Astrocyte (in vitro differentiated cells and primary cell): Measurements from ENCODE around the gene RNU5D-1. TPM values are rescaled to one million over a fixed set of nuclear protein-coding genes. Genes with fewer than 3 reads are reported as not detected.

Source experiments
- DNase-seq: peaks from one replicate; pipeline ENCODE4 v3.0.0-alpha.2; 2010; ENCODE audit warnings: low read depth
- FAIRE-seq: peaks from 2 replicates; lab custom pipeline; 2011; peaks lifted over from hg19 to GRCh38; lab: Jason Lieb, UNC
- H2AFZ ChIP-seq: 2 replicates; pipeline ENCODE4 v1.6.0; 2012; ENCODE audit warnings: low read depth, low read length, inconsistent platforms
- H3K27ac ChIP-seq: 2 replicates; pipeline ENCODE4 v1.5.1; 2011; ENCODE audit warnings: low read depth, low read length, inconsistent platforms
- H3K27me3 ChIP-seq: 2 replicates; pipeline ENCODE4 v1.6.0; 2011; ENCODE audit warnings: low read length, inconsistent platforms; ENCODE audit not compliant: insufficient read depth
- H3K36me3 ChIP-seq: 2 replicates; pipeline ENCODE4 v1.5.1; 2011; ENCODE audit warnings: low read length, inconsistent platforms; ENCODE audit not compliant: insufficient read depth
- H3K4me1 ChIP-seq: 2 replicates; pipeline ENCODE4 v1.5.1; 2011; ENCODE audit warnings: low read length, inconsistent platforms; ENCODE audit not compliant: insufficient read depth
- H3K4me2 ChIP-seq: 2 replicates; pipeline ENCODE4 v1.6.0; 2012; ENCODE audit warnings: low read length, inconsistent platforms
- H3K4me3 ChIP-seq: 2 replicates; pipeline ENCODE4 v1.5.1; 2011; ENCODE audit warnings: low read depth, mild to moderate bottlenecking, low read length, inconsistent platforms; ENCODE audit not compliant: insufficient read depth
- H3K79me2 ChIP-seq: 2 replicates; pipeline ENCODE4 v1.6.0; 2012; ENCODE audit warnings: mild to moderate bottlenecking, low read length, inconsistent platforms; ENCODE audit not compliant: insufficient read depth
- H3K9ac ChIP-seq: 2 replicates; pipeline ENCODE4 v1.6.0; 2012; ENCODE audit warnings: mild to moderate bottlenecking, low read length, inconsistent platforms
- H3K9me3 ChIP-seq: 2 replicates; pipeline ENCODE4 v1.5.1; 2012; ENCODE audit warnings: low read depth, mild to moderate bottlenecking, low read length, inconsistent platforms; ENCODE audit not compliant: insufficient read depth
- H4K20me1 ChIP-seq: 2 replicates; pipeline ENCODE4 v1.6.0; 2012; ENCODE audit warnings: low read length, inconsistent platforms; ENCODE audit not compliant: insufficient read depth
- H3K27ac Mint-ChIP-seq: one replicate; pipeline ENCODE4 v1.8.0; 2021; ENCODE audit warnings: mild to moderate bottlenecking, mixed read lengths; ENCODE audit not compliant: unreplicated experiment
- H3K27me3 Mint-ChIP-seq: one replicate; pipeline ENCODE4 v1.8.0; 2021; ENCODE audit warnings: low read depth, mixed read lengths; ENCODE audit not compliant: unreplicated experiment
- H3K36me3 Mint-ChIP-seq: one replicate; pipeline ENCODE4 v1.8.0; 2021; ENCODE audit warnings: low read depth, mixed read lengths; ENCODE audit not compliant: unreplicated experiment
- H3K4me1 Mint-ChIP-seq: one replicate; pipeline ENCODE4 v1.8.0; 2021; ENCODE audit warnings: low read depth, mixed read lengths; ENCODE audit not compliant: unreplicated experiment
- H3K4me3 Mint-ChIP-seq: one replicate; pipeline ENCODE4 v1.8.0; 2021; ENCODE audit warnings: mild to moderate bottlenecking, moderate library complexity, mixed read lengths; ENCODE audit not compliant: unreplicated experiment
- H3K9me3 Mint-ChIP-seq: one replicate; pipeline ENCODE4 v1.8.0; 2021; ENCODE audit warnings: mild to moderate bottlenecking, mixed read lengths; ENCODE audit not compliant: unreplicated experiment
- EZH2 ChIP-seq: IDR thresholded peaks from 2 replicates; pipeline ENCODE4 v1.6.1; 2012; ENCODE audit warnings: mild to moderate bottlenecking, low read length, inconsistent platforms; ENCODE audit not compliant: insufficient read depth
- total RNA-seq: library from RNA; stranded (reverse); gene quantifications from 2 replicates; pipeline ENCODE4 v1.2.1, GENCODE V29; 2021
- TF ChIP-seq, protein P1 (sequence below): IDR thresholded peaks from 2 replicates; pipeline ENCODE4 v1.5.1; 2011; ENCODE audit warnings: low read depth, mild to moderate bottlenecking, inconsistent platforms, low read length, moderate library complexity; ENCODE audit not compliant: insufficient read depth

The RNU5D-1 gene
- total RNA-seq, 1 donor from 2014 or later = not detected

DNA sequence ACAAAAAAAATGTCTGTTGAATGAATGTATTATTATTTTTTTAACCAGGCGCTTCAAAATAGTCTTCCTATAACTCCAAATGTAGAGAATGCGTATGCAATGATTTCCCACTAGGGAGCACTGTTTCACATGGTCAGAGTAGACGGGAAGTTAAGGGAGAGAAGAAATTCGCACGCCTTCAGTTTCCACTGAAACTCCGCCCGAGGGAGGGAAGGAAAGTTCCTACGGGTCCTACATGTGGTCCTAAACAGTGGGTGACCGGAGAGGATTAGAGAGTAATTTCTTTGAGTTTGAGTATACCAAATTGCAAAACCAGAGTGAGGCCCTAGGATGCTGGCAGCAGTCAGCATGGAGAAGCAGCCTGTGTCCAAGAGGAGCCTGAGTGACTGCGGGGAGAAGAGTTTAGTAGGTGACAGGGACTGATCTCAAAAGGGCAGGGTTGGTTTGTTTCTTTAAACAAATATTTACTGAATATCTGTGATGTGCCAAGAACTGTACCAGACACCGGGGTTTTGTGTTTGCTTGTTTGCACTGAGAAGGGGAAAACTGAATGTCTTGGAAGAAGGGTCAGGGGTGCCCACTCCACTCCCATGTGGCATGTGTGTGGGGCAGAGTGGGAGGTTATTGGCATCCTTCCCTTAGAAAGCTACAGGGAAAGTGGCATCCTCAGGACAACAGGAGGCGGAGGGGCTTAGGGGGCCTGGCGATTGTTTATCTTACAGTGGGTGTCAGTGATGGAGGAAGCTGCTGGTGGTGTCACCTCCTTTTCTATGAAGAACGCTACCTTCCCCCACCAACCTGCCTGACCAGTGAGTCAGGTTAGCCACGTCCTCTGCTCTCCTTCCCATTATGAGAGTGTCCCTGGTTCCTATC is 22.8 kb downstream of the RNU5D-1 start:
- no peaks in the 10 kb centered on the region for H4K20me1 ChIP-seq
- peak; percentile 59 for FAIRE-seq
- H3K27ac ChIP-seq = no peak overlapping the region
- H3K27me3 ChIP-seq = no peaks in the 10 kb centered on the region
- peaks cover 2% of the 10 kb centered on the region for H3K36me3 Mint-ChIP-seq
- H3K36me3 ChIP-seq = no peaks in the 10 kb centered on the region
- TF ChIP-seq EZH2 = no peak
- TF ChIP-seq, protein P1, sequence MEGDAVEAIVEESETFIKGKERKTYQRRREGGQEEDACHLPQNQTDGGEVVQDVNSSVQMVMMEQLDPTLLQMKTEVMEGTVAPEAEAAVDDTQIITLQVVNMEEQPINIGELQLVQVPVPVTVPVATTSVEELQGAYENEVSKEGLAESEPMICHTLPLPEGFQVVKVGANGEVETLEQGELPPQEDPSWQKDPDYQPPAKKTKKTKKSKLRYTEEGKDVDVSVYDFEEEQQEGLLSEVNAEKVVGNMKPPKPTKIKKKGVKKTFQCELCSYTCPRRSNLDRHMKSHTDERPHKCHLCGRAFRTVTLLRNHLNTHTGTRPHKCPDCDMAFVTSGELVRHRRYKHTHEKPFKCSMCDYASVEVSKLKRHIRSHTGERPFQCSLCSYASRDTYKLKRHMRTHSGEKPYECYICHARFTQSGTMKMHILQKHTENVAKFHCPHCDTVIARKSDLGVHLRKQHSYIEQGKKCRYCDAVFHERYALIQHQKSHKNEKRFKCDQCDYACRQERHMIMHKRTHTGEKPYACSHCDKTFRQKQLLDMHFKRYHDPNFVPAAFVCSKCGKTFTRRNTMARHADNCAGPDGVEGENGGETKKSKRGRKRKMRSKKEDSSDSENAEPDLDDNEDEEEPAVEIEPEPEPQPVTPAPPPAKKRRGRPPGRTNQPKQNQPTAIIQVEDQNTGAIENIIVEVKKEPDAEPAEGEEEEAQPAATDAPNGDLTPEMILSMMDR = peak; percentile 35
- no peaks in the 10 kb centered on the region for H3K79me2 ChIP-seq
- H3K9ac ChIP-seq = peak overlapping the region; percentile 44
- DNase-seq = peak; percentile 30
- H3K9me3 ChIP-seq = peaks cover 3% of the 10 kb centered on the region
- no peak overlapping the region for H2AFZ ChIP-seq
- peaks cover 3% of the 10 kb centered on the region for H3K9me3 Mint-ChIP-seq
- H3K27ac Mint-ChIP-seq = peak overlapping the region; percentile 93
- H3K4me2 ChIP-seq = no peak overlapping the region
- peaks cover 18% of the 10 kb centered on the region for H3K4me1 Mint-ChIP-seq
- H3K4me3 Mint-ChIP-seq = no peak overlapping the region
- H3K4me1 ChIP-seq = peaks cover 12% of the 10 kb centered on the region
- H3K27me3 Mint-ChIP-seq = peaks cover 1% of the 10 kb centered on the region
- no peak overlapping the region for H3K4me3 ChIP-seq

DNA sequence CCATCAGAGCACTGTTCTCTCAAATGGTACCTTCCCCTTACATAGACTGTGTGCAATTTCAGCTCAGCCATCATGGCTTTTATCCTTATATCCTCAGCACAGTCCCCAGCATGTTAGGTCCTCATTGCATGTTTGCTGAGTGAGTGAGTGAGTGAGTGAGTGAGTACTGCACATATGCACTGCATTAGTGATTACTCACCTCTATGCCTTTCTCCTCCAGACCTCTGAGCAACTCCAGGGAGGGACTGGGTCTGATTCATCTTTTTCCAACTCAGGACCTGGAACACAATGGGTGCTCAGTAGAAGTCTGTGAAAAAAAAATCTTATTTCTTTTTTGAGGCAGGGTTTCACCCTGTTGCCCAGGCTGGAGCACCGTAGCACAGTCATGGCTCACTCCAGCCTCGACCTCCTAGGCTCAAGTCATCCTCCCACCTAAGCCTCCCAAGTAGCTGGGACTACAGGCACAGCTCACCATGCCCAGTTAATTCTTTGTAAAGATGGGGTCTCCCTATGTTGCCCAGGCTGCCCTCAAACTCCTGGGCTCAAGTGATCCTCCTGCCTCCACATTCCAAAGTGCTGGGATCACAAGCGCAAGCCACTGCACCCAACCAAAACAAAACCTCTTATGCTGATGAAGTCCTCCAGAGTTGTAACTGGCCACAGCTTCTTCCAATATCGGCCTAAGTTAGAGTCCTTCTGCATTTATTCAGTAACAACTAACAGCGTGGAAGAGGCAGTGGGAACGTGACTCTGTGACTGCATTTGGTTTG is 23.7 kb downstream of the RNU5D-1 start:
- DNase-seq = peak; percentile 94
- Histone ChIP-seq H2AFZ (no peak overlapping the region), H3K4me3 (no peak overlapping the region), H3K27me3 (no peaks in the 10 kb centered on the region), H3K4me2 (peak overlapping the region; percentile 52), H3K4me1 (peaks cover 12% of the 10 kb centered on the region), H3K79me2 (no peaks in the 10 kb centered on the region), H3K27ac (peak overlapping the region; percentile 63), H3K9me3 (peaks cover 3% of the 10 kb centered on the region), H3K9ac (peak overlapping the region; percentile 44), H3K36me3 (no peaks in the 10 kb centered on the region), H4K20me1 (no peaks in the 10 kb centered on the region)
- Mint-ChIP-seq H3K27ac (peak overlapping the region; percentile 93), H3K9me3 (peaks cover 3% of the 10 kb centered on the region), H3K4me3 (no peak overlapping the region), H3K4me1 (peaks cover 18% of the 10 kb centered on the region), H3K27me3 (peaks cover 2% of the 10 kb centered on the region), H3K36me3 (peaks cover 2% of the 10 kb centered on the region)
- FAIRE-seq = peak; percentile 94
- TF ChIP-seq, protein P1 = no peak
- no peak for TF ChIP-seq EZH2
